ENCODE results near the gene GCHFR.

Gene GCHFR

GRCh38 chr15:40763801-40764628, at the start of gene GCHFR:
GCHFR (plus strand) TSS chr15:40764068; CDS start chr15:40764181, 113 bp downstream.
- DNase-seq = no peak

- no peak for DNase-seq
Observed at GRCh38 chr15:40714144-40714543, 49.7 kb upstream of the GCHFR start.

- DNase-seq = no peak
Observed at GRCh38 chr15:40716165-40716564, 47.7 kb upstream of the GCHFR start.

- DNase-seq = no peak
Observed at GRCh38 chr15:40721701-40722100, 42.2 kb upstream of the GCHFR start.

- DNase-seq = no peak
Observed at GRCh38 chr15:40722354-40722753, 41.5 kb upstream of the GCHFR start.

- DNase-seq = no peak
Observed at GRCh38 chr15:40722934-40723333, 40.9 kb upstream of the GCHFR start.

- no peak for DNase-seq
Observed at GRCh38 chr15:40723919-40724318, 39.9 kb upstream of the GCHFR start.

- no peak for DNase-seq
Observed at GRCh38 chr15:40731034-40731433, 32.8 kb upstream of the GCHFR start.

GRCh38 chr15:40736575-40736974, 27.3 kb upstream of the GCHFR start:
- no peak for DNase-seq

- no peak for DNase-seq
Observed at GRCh38 chr15:40737048-40737447, 26.8 kb upstream of the GCHFR start.

- no peak for DNase-seq
Observed at GRCh38 chr15:40739047-40739446, 24.8 kb upstream of the GCHFR start.

- no peak for DNase-seq
Observed at GRCh38 chr15:40739854-40740253, 24.0 kb upstream of the GCHFR start.

GRCh38 chr15:40743485-40743901, 20.4 kb upstream of the GCHFR start:
- no peak for DNase-seq

- no peak for DNase-seq
Observed at GRCh38 chr15:40743921-40744814, 19.7 kb upstream of the GCHFR start.

GRCh38 chr15:40744815-40745152, 19.1 kb upstream of the GCHFR start:
- DNase-seq = no peak

GRCh38 chr15:40746916-40747418, 16.9 kb upstream of the GCHFR start:
- DNase-seq = no peak

GRCh38 chr15:40747685-40748631, 15.9 kb upstream of the GCHFR start:
- no peak for DNase-seq

- DNase-seq = no peak
Observed at GRCh38 chr15:40749151-40749630, 14.7 kb upstream of the GCHFR start.

GRCh38 chr15:40750885-40751284, 13.0 kb upstream of the GCHFR start:
- no peak for DNase-seq

GRCh38 chr15:40751745-40752144, 12.1 kb upstream of the GCHFR start:
- DNase-seq = no peak

- no peak for DNase-seq
Observed at GRCh38 chr15:40754574-40754882, 9.3 kb upstream of the GCHFR start.

Measured in NCI-H1417 treated with DMSO at 0.1 percent for 48 hours (cell line).